IMR-90 (cell line): ENCODE data around the gene SRSF4. TPM values are rescaled to one million over a fixed set of nuclear protein-coding genes. Genes with fewer than 3 reads are reported as not detected.

Source experiments
- ATAC-seq: fragments of 200-7000 bp; cut with Tn5 transposase; 2 replicates; pipeline ENCODE4 v1.9.1; 2020; ENCODE audit warnings: low read depth, mild to moderate bottlenecking, moderate library complexity
- BruUV-seq: library from RNA; stranded (reverse); fragments of 400-500 nt; replicated peaks from 2 replicates; lab custom pipeline; 2021; lab: Mats Ljungman, UMichigan
- CTCF ChIA-PET: fragments of 300-600 bp; formaldehyde crosslinking; extraction: SDS; loops from one replicate; lab custom pipeline; 2021; ENCODE audit warnings: antibody characterized with exemption; lab: Yijun Ruan, JAX
- POLR2A ChIA-PET: fragments of 300-600 bp; sonication (Branson Sonifier 250); formaldehyde crosslinking; loops from one replicate; lab custom pipeline; 2022; ENCODE audit warnings: antibody characterized with exemption; ENCODE audit not compliant: unreplicated experiment; lab: Charles Lee
- DNase-seq: peaks from one replicate; pipeline ENCODE4 v3.0.0; 2013
- H2AFZ ChIP-seq: replicated peaks from 2 replicates; pipeline ENCODE3; 2013; ENCODE audit warnings: low read length, mild to moderate bottlenecking; ENCODE audit not compliant: poor library complexity
- H2AK5ac ChIP-seq: 2 replicates; pipeline ENCODE4 v1.6.1; 2013; ENCODE audit warnings: low read depth, low read length, inconsistent platforms
- H2AK9ac ChIP-seq: replicated peaks from 2 replicates; pipeline ENCODE3; 2013; ENCODE audit warnings: mild to moderate bottlenecking, low read depth, low read length, moderate library complexity; ENCODE audit not compliant: poor library complexity
- H2BK120ac ChIP-seq: 2 replicates; pipeline ENCODE4 v1.6.1; 2013; ENCODE audit warnings: low read depth, low read length, inconsistent platforms
- H2BK15ac ChIP-seq: 3 replicates; pipeline ENCODE4 v1.6.1; 2013; ENCODE audit warnings: low read depth, low read length, inconsistent platforms
- H2BK20ac ChIP-seq: 2 replicates; pipeline ENCODE4 v1.6.1; 2013; ENCODE audit warnings: low read depth, mild to moderate bottlenecking, inconsistent platforms, low read length, moderate library complexity
- H2BK5ac ChIP-seq: 2 replicates; pipeline ENCODE4 v1.6.1; 2013; ENCODE audit warnings: mild to moderate bottlenecking, low read depth, low read length, inconsistent platforms; ENCODE audit not compliant: poor library complexity, severe bottlenecking
- H3K14ac ChIP-seq: replicated peaks from 2 replicates; pipeline ENCODE4 v1.6.1; 2013; ENCODE audit warnings: low read depth, low read length, inconsistent platforms
- H3K18ac ChIP-seq: 2 replicates; pipeline ENCODE4 v1.6.1; 2013; ENCODE audit warnings: low read depth, low read length, control low read depth
- H3K23ac ChIP-seq: 2 replicates; pipeline ENCODE4 v1.6.1; 2013; ENCODE audit warnings: low read depth, low read length, inconsistent platforms
- H3K27ac ChIP-seq: 2 replicates; pipeline ENCODE4 v1.5.1; 2013; ENCODE audit warnings: mild to moderate bottlenecking, control low read depth, low read length; ENCODE audit not compliant: insufficient read depth
- H3K27me3 ChIP-seq: 2 replicates; pipeline ENCODE4 v1.6.1; 2013; ENCODE audit warnings: low read length; ENCODE audit not compliant: control insufficient read depth, insufficient read depth
- H3K36me3 ChIP-seq: 2 replicates; pipeline ENCODE4 v1.6.1; 2013; ENCODE audit warnings: low read length, mixed read lengths; ENCODE audit not compliant: control insufficient read depth, insufficient read depth
- H3K4ac ChIP-seq: 2 replicates; pipeline ENCODE4 v1.6.1; 2013; ENCODE audit warnings: low read depth, low read length, inconsistent platforms
- H3K4me1 ChIP-seq: 2 replicates; pipeline ENCODE4 v1.6.1; 2013; ENCODE audit warnings: low read length, mixed read lengths; ENCODE audit not compliant: control insufficient read depth, insufficient read depth
- H3K4me2 ChIP-seq: 2 replicates; pipeline ENCODE4 v1.6.1; 2013; ENCODE audit warnings: low read depth, mild to moderate bottlenecking, control low read depth, low read length, moderate library complexity
- H3K4me3 ChIP-seq: 2 replicates; pipeline ENCODE4 v1.5.1; 2013; ENCODE audit warnings: low read depth, mild to moderate bottlenecking, control low read depth, low read length, moderate library complexity; ENCODE audit not compliant: insufficient read depth
- H3K56ac ChIP-seq: 2 replicates; pipeline ENCODE4 v1.6.1; 2013; ENCODE audit warnings: low read length, inconsistent platforms; ENCODE audit not compliant: insufficient read depth; ENCODE audit errors: extremely low read depth
- H3K79me1 ChIP-seq, 2 experiments: 2 replicates each; pipeline ENCODE4 v1.6.1; 2013; ENCODE audit warnings: low read length in 2 of 2, inconsistent platforms in 1 of 2, low read depth in 1 of 2
- H3K9ac ChIP-seq: 2 replicates; pipeline ENCODE4 v1.6.1; 2013; ENCODE audit warnings: low read depth, low read length, control low read depth
- H3K9me1 ChIP-seq: 2 replicates; pipeline ENCODE4 v1.6.1; 2013; ENCODE audit warnings: low read length, inconsistent platforms; ENCODE audit not compliant: insufficient read depth
- H3K9me3 ChIP-seq: 2 replicates; pipeline ENCODE4 v1.6.1; 2013; ENCODE audit warnings: low read length; ENCODE audit not compliant: control insufficient read depth, insufficient read depth
- H4K20me1 ChIP-seq: 2 replicates; pipeline ENCODE4 v1.6.1; 2013; ENCODE audit warnings: low read length, inconsistent platforms; ENCODE audit not compliant: insufficient read depth
- H4K5ac ChIP-seq: 2 replicates; pipeline ENCODE4 v1.6.1; 2013; ENCODE audit warnings: mild to moderate bottlenecking, low read depth, low read length, control low read depth
- H4K8ac ChIP-seq, 2 experiments: 2 replicates each; pipeline ENCODE4 v1.6.1; 2013; ENCODE audit warnings: low read depth in 2 of 2, low read length in 2 of 2, control low read depth in 1 of 2, inconsistent platforms in 1 of 2
- H4K91ac ChIP-seq: 2 replicates; pipeline ENCODE4 v1.6.1; 2013; ENCODE audit warnings: low read depth, low read length, inconsistent platforms; ENCODE audit not compliant: insufficient read depth
- CEBPB ChIP-seq: IDR thresholded peaks from 2 replicates; pipeline ENCODE4 v1.6.1; 2012; ENCODE audit warnings: low read depth, low read length, improper control_type of control experiment
- CHD1 ChIP-seq: IDR thresholded peaks from 2 replicates; pipeline ENCODE4 v1.6.1; 2012; ENCODE audit warnings: low read depth, low read length, improper control_type of control experiment
- CTCF ChIP-seq: conservative IDR thresholded peaks from 2 replicates; pipeline ENCODE4 v1.5.1; 2012; ENCODE audit warnings: mild to moderate bottlenecking, low read depth, low read length, improper control_type of control experiment
- FOS ChIP-seq: fragments of 150-350 bp; IDR thresholded peaks from 2 replicates; pipeline ENCODE4 v1.6.1; 2016; ENCODE audit warnings: low read depth, low read length
- MAFK ChIP-seq: IDR thresholded peaks from 2 replicates; pipeline ENCODE4 v1.6.1; 2012; ENCODE audit warnings: low read depth, low read length, improper control_type of control experiment
- MAZ ChIP-seq: IDR thresholded peaks from 2 replicates; pipeline ENCODE4 v1.6.1; 2012; ENCODE audit warnings: low read depth, mild to moderate bottlenecking, low read length, improper control_type of control experiment, moderate library complexity, borderline replicate concordance
- MXI1 ChIP-seq: IDR thresholded peaks from 2 replicates; pipeline ENCODE4 v1.6.1; 2012; ENCODE audit warnings: low read depth, mild to moderate bottlenecking, low read length, moderate library complexity, borderline replicate concordance
- NFE2L2 ChIP-seq: fragments of 150-350 bp; IDR thresholded peaks from 2 replicates; pipeline ENCODE4 v1.6.1; 2016; ENCODE audit warnings: low read depth, mild to moderate bottlenecking, low read length
- POLR2A ChIP-seq: IDR thresholded peaks from 2 replicates; pipeline ENCODE4 v1.6.1; 2012; ENCODE audit warnings: mild to moderate bottlenecking, low read depth, low read length
- RCOR1 ChIP-seq: IDR thresholded peaks from 2 replicates; pipeline ENCODE4 v1.6.1; 2012; ENCODE audit warnings: mild to moderate bottlenecking, low read length, improper control_type of control experiment; ENCODE audit not compliant: insufficient replicate concordance
- RFX5 ChIP-seq: IDR thresholded peaks from 2 replicates; pipeline ENCODE4 v1.8.0; 2012; ENCODE audit warnings: low read depth, mild to moderate bottlenecking, low read length, moderate library complexity
- USF2 ChIP-seq: fragments of 150-350 bp; IDR thresholded peaks from 2 replicates; pipeline ENCODE4 v1.6.1; 2017; ENCODE audit warnings: mild to moderate bottlenecking, antibody characterized with exemption, low read length, low read depth
- WGBS, 2 experiments: methylation state at CpG; one replicate each; pipeline versions ENCODE4 v1.1.5 to v1.1.7; 2013; ENCODE audit warnings: missing lambda C conversion rate in 2 of 2; ENCODE audit not compliant: insufficient read length in 1 of 2; ENCODE audit errors: extremely low coverage in 2 of 2; 5-methylcytosine and 5-hydroxymethylcytosine counted together
- dilution Hi-C: fragments of 300-500 bp; cut with HindIII; formaldehyde crosslinking; loops from one replicate; pipeline ENCODE4 v1.14.3; 2018; ENCODE audit warnings: low sequenced_read_pairs; ENCODE audit not compliant: unreplicated experiment
- in situ Hi-C: fragments of 300-500 bp; cut with MboI; formaldehyde crosslinking; loops from 3 replicates; pipeline ENCODE4 v1.14.3; 2019; ENCODE audit warnings: low sequenced_read_pairs, inconsistent platforms, mixed read lengths
- intact Hi-C: fragments of 100-400 bp; cut with micrococcal nuclease; formaldehyde crosslinking; loops from 2 replicates; pipeline ENCODE4 v1.10.0; 2022
- polyA plus RNA-seq, 3 experiments: library from polyadenylated mRNA; depleted of rRNA; stranded (reverse); fragments of >200 nt; gene quantifications; 2 replicates each; pipeline ENCODE4 v1.2.3, GENCODE V29; 2012; ENCODE audit warnings: low replicate concordance in 1 of 3
- total RNA-seq: library from RNA; depleted of rRNA; stranded (reverse); fragments of >200 nt; gene quantifications from 2 replicates; pipeline ENCODE4 v1.2.3, GENCODE V29; 2012

The SRSF4 gene
- total and polyA plus RNA-seq, 2 of the 4 experiments (the other 2 are of a cell fraction): 20.8 to 48.5 TPM

- H3K4me2 ChIP-seq: peak within 1 kb of the TSS; percentile 85
- no TSS peak for BruUV-seq
- peak within 1 kb of the TSS; percentile 54 for H3K27ac ChIP-seq
- H4K91ac ChIP-seq: peak within 1 kb of the TSS; percentile 56
- ChIA-PET POLR2A (no interaction called here), CTCF (interaction anchor here (0.9 to 1.2 kb wide), 2 partner anchors 15 to 1477 kb away, joined by 3 read pairs; no protein-coding TSS in a partner anchor)
- H3K36me3 ChIP-seq: no peaks in the 10 kb centered on the region
- H2BK20ac ChIP-seq: no peak within 1 kb of the TSS
- peaks cover 18 to 28% of the 10 kb centered on the region in 2 experiments for H3K79me1 ChIP-seq
- H2AK9ac ChIP-seq: peak within 1 kb of the TSS; percentile 43
- H3K9me1 ChIP-seq: no peaks in the 10 kb centered on the region; the same call in 1 of the 2 replicates
- 0% methylated on average over 8 of the region's 52 CpGs; no CpG with 5 or more reads in 1 of the 2 experiments for WGBS, 2 experiments
- H2AFZ ChIP-seq: peak within 1 kb of the TSS; percentile 97
- peak; percentile 80 for TF ChIP-seq POLR2A
- no peak for TF ChIP-seq FOS
- TF ChIP-seq RCOR1: no peak
- TF ChIP-seq CHD1: no peak
- no peak for TF ChIP-seq MAFK
- TF ChIP-seq NFE2L2: no peak
- peak; percentile 18; the same call in 1 of the 2 replicates for TF ChIP-seq CTCF
- no peak for TF ChIP-seq RFX5
- TF ChIP-seq CEBPB: no peak
- peak; percentile 96 for TF ChIP-seq MXI1
- peak; percentile 94 for TF ChIP-seq MAZ
- TF ChIP-seq USF2: peak; percentile 67
- peak within 1 kb of the TSS; percentile 69 for H3K14ac ChIP-seq
- intact Hi-C loops (no loop called here), in situ Hi-C loops (loop anchor here (10.0 kb wide), 1 partner anchor 1484 kb away; no protein-coding TSS in a partner anchor), dilution Hi-C loops (no loop called here)
- H3K23ac ChIP-seq: peak within 1 kb of the TSS; percentile 39; the same call in 1 of the 2 replicates
- peaks cover 2% of the 10 kb centered on the region; the same call in 1 of the 2 replicates for H3K27me3 ChIP-seq
- H3K4ac ChIP-seq: peak within 1 kb of the TSS; percentile 73
- H2BK5ac ChIP-seq: peak within 1 kb of the TSS; percentile 53
- peak within 1 kb of the TSS; percentile 95 for H2AK5ac ChIP-seq
- H3K9me3 ChIP-seq: no peaks in the 10 kb centered on the region
- peak within 1 kb of the TSS; percentile 12; the same call in 1 of the 2 replicates for H3K18ac ChIP-seq
- H3K56ac ChIP-seq: peak within 1 kb of the TSS; percentile 43; the same call in 1 of the 2 replicates
- peak within 1 kb of the TSS; percentile 45; the same call in 2 of the 3 replicates for H2BK15ac ChIP-seq
- H4K5ac ChIP-seq: peak within 1 kb of the TSS; percentile 84
- peak within 1 kb of the TSS; percentile 77 for H3K9ac ChIP-seq
- H3K4me3 ChIP-seq: peak within 1 kb of the TSS; percentile 79
- peak; percentile 89 for DNase-seq
- peaks cover 2% of the 10 kb centered on the region; the same call in 1 of the 2 replicates for H3K4me1 ChIP-seq
- H4K8ac ChIP-seq: peak within 1 kb of the TSS; percentile 94 to 99
- peak; percentile 99 for ATAC-seq
- H4K20me1 ChIP-seq: no peaks in the 10 kb centered on the region; the same call in 1 of the 2 replicates
- H2BK120ac ChIP-seq: no peak within 1 kb of the TSS; the same call in 1 of the 2 replicates
Measured at GRCh38 chr1:29230553-29231378, 49.1 kb upstream of the SRSF4 start, which contains the start of gene MECR. Gene MECR, minus strand, starts transcription at chr1:29230934. Its CDS starts 28 bp downstream, at chr1:29230906.
